GF-D8 (cell line): ENCODE data around the gene MYO7B.

Experiments used
- DNase-seq: peaks from one replicate; lab custom pipeline; 2025; lab: John Stamatoyannopoulos, UW

MYO7B gene

GRCh38 chr2:127589841-127590240, 54.4 kb downstream of the MYO7B start:
- DNase-seq, result no peak

- DNase-seq, result no peak
Measured at GRCh38 chr2:127590386-127591190, 55.1 kb downstream of the MYO7B start.

GRCh38 chr2:127591221-127591923, 55.9 kb downstream of the MYO7B start:
- peak; percentile 24 for DNase-seq

- no peak for DNase-seq
Measured at GRCh38 chr2:127592761-127593227, 57.3 kb downstream of the MYO7B start.

- DNase-seq, result no peak
Measured at GRCh38 chr2:127593228-127594115, 58.0 kb downstream of the MYO7B start.

GRCh38 chr2:127594116-127594591, 58.7 kb downstream of the MYO7B start:
- no peak for DNase-seq

GRCh38 chr2:127596311-127597045, 61.0 kb downstream of the MYO7B start:
- DNase-seq, result no peak

- no peak for DNase-seq
Measured at GRCh38 chr2:127597046-127597983, 61.8 kb downstream of the MYO7B start.

GRCh38 chr2:127597984-127598380, 62.5 kb downstream of the MYO7B start:
- no peak for DNase-seq

GRCh38 chr2:127598711-127599110, 63.2 kb downstream of the MYO7B start:
- DNase-seq, result no peak

GRCh38 chr2:127599211-127599610, 63.7 kb downstream of the MYO7B start:
- no peak for DNase-seq

- DNase-seq, result no peak
Measured at GRCh38 chr2:127604986-127605385, 69.5 kb downstream of the MYO7B start.

- DNase-seq, result no peak
Measured at GRCh38 chr2:127605691-127606263, 70.3 kb downstream of the MYO7B start.

- DNase-seq, result no peak
Measured at GRCh38 chr2:127606625-127607398, 71.3 kb downstream of the MYO7B start.

GRCh38 chr2:127607399-127607908, 72.0 kb downstream of the MYO7B start:
- no peak for DNase-seq

- no peak for DNase-seq
Measured at GRCh38 chr2:127608061-127609030, 72.9 kb downstream of the MYO7B start.

GRCh38 chr2:127609031-127609751, 73.7 kb downstream of the MYO7B start:
- no peak for DNase-seq
